GM18861 (cell line): ENCODE measurements around the gene PIGT.
A peak's percentile ranks its signal among the peaks of the same experiment; 100 is the strongest.
"Not testable (repeated sequence)": the region's sequence is repeated elsewhere in the genome, so short reads cannot be mapped to it uniquely, and the experiment has no call there.

Experiments used
- ATAC-seq: cut with Tn5 transposase; IDR thresholded peaks from one replicate; pipeline ENCODE4 v1.9.1; 2021; ENCODE audit not compliant: unreplicated experiment

The PIGT gene

GRCh38 chr20:45462711-45463509, 47.0 kb downstream of the PIGT start:
- peak; percentile 56 for ATAC-seq

DNA sequence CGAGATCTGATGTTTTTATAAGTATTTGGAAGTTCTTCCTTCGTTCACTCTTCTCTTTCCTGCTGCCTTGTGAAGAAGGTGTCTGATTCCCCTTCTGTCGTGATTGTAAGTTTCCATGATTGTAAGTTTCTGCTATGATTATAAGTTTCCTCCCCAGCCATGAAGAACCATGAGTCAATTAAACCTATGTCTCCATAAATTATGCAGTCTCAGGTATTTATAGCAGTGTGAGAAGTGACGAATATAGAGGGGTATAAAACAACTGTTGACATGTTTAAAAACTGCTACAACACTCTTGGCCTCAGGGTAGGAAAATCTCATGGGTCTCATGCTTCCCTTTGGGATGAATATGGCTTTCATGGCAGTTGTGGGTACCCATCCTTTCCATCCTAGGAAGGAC, 47.8 kb downstream of the PIGT start:
- no peak for ATAC-seq

DNA sequence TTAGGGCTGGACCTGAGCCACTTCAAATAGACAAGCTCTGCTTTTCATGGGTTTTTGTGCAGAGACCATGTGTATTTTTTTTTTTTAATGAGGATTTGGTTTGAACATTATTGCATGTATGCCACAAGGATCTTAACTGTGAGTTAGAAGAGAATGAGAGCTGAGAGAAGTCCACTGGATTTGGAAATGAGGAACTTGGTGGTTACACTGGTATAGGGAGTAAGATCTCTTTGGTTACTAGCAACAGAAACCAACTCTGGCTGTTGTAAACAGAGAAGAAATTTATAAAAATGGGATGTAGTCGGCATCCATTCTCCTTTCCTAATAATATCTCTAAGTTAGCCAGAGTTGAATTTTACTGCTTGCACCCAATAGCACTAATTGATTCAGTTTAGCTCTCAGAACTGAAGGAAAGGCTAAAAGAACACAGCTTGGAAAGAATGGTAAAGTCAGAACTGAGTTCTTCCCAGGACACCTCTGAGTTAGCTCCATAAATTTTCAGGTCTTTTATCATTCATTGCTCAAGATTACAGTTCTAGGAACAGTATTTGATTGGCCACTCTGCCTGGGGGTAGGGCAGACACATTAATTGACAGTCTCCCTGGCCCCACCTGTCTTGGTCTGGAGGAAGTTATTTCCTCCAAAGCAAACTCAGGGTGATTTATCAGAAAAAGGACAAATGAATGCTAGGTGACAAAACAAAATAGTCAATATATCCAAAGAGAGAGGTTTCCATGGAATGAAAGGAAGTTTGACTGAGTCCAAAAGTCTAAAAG, 49.7 kb downstream of the PIGT start:
- ATAC-seq, result no peak

DNA sequence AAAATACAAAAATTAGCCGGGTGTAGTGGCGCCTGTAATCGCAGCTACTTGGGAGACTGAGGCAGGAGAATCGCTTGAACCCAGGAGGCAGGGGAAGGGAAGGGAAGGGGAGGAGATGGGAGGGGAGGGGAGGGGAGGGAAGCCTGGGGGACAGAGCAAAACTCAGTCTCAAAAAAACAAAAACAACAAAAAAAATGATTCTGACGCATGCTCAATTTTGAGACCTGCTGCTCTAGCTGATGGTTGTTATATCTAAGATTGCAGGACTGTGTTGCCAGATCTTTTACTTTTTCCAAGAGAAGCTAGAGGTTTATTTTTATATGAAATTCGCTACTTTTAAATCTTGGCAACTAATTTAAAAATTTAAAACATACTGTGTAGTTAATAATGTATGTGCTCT, 51.2 kb downstream of the PIGT start:
- ATAC-seq, result no peak

GRCh38 chr20:45467861-45468260, 51.9 kb downstream of the PIGT start:
- ATAC-seq, result no peak

DNA sequence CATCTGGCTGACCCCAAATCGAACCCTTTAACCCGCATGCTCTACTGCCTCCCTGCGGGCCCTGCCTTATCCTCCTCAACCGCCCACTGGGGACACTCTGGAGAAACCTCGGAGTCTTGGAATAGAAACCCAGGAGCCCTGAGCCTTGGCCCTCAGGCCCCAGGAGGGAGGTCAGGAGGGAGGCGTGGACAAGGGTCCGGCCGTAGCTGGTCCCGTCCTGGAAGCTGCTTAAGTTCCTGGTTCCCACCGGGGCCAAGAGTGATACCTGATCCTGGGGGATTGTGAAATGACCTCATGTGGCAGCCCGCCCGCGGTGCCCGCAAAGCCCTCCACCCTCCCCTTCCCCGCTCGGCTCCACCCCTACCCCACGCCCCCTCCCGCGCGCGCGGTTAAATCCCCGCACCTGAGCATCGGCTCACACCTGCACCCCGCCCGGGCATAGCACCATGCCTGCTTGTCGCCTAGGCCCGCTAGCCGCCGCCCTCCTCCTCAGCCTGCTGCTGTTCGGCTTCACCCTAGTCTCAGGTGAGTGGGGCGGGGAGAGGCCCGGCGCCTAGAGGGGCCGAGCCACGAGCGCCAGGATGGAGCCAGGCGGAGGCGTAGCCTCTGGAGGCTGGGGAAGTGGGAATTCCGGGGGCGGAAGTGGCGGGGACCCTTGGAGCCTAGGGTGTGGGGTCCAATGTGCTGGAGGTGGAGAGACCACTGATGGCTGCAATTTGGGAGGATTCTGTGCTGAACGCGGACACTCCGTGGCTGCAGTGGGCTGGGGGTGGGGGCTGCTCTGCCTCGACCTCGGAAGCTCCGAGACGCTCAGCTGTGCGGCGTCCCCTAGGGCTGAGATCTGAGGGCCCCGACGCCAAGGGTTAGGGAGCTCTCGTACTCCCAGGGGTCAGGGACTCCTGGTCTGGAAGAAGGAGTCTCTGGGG, 53.7 kb downstream of the PIGT start, which contains the start of gene WFDC2:
WFDC2 (plus strand) TSS at position 418 of the 926 bp plus-strand sequence; CDS start at position 447, 29 bp downstream.
- ATAC-seq, result no peak

- peak; percentile 59 for ATAC-seq
Observed at GRCh38 chr20:45470262-45470931, 54.5 kb downstream of the PIGT start.

DNA sequence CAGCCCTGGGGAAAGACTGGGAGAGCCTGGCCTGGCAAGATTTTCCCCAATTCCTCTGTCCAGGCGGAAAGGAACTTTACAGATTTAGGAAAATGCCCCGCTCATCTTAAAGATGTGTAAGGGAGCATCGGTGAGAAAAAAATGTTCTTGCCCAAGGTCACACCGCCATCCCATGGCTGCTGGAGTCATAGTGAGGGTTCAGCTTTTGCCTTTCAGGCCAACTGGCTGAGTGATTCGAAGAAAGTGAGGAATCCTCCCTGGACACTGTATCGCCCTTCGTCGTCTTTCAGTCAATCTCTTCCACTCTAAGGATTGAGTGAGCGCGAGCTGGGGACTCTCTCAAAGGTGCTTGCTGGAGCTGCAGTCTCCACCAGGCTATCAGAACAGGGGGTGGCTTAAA, 55.0 kb downstream of the PIGT start:
- ATAC-seq, result peak; percentile 31

GRCh38 chr20:45472286-45472685, 56.3 kb downstream of the PIGT start:
- not testable (repeated sequence) for ATAC-seq
